HEK293 (cell line): ENCODE measurements around the gene CDC42SE2.

Experiments used
- CTCF ChIA-PET: fragments of 350-600 bp; formaldehyde crosslinking; extraction: SDS; loops from one replicate; lab custom pipeline; 2021; ENCODE audit warnings: antibody characterized with exemption; lab: Yijun Ruan, JAX
- POLR2A ChIA-PET: fragments of 300-600 bp; formaldehyde crosslinking; extraction: SDS; loops from one replicate; lab custom pipeline; 2020; ENCODE audit warnings: antibody characterized with exemption, inconsistent platforms; lab: Yijun Ruan, JAX
- H3K27ac ChIP-seq: fragments of 200-500 bp; sonication (Bioruptor generic); 2 replicates; pipeline ENCODE4 v1.5.1; 2014; ENCODE audit warnings: low read depth, low read length, control low read depth, inconsistent platforms; ENCODE audit errors: extremely low read depth
- H3K36me3 ChIP-seq, 2 experiments: fragments of 200-500 bp in 1 of 2; sonication (Bioruptor generic) in 1 of 2; 1 replicate in 1 of 2; 2 replicates in 1 of 2; pipeline ENCODE4 v1.5.1; 2014 to 2017; ENCODE audit warnings: inconsistent platforms in 2 of 2, low read length in 2 of 2; ENCODE audit not compliant: control insufficient read depth in 2 of 2, insufficient read depth in 1 of 2
- H3K4me1 ChIP-seq: fragments of 200-500 bp; sonication (Bioruptor generic); 2 replicates; pipeline ENCODE4 v1.5.1; 2014; ENCODE audit warnings: mild to moderate bottlenecking, low read length, inconsistent platforms; ENCODE audit not compliant: control insufficient read depth, insufficient read depth
- H3K4me3 ChIP-seq: 2 replicates; pipeline ENCODE4 v1.5.1; 2011; ENCODE audit warnings: low read depth, mild to moderate bottlenecking, control low read depth, low read length, moderate library complexity
- H3K9me3 ChIP-seq: fragments of 200-500 bp; sonication (Bioruptor generic); 2 replicates; pipeline ENCODE4 v1.5.1; 2014; ENCODE audit warnings: low read depth, low read length, inconsistent platforms; ENCODE audit not compliant: control insufficient read depth, insufficient read depth
- BCL11A ChIP-seq: fragments of 450-650 bp; formaldehyde crosslinking; IDR thresholded peaks from 2 replicates; pipeline ENCODE4 v1.5.1; 2016; ENCODE audit warnings: low read depth, missing biosample characterization, missing genetic modification characterization
- FEZF1 ChIP-seq: fragments of 450-650 bp; formaldehyde crosslinking; IDR thresholded peaks from 2 replicates; pipeline ENCODE4 v1.5.1; 2016; ENCODE audit warnings: missing biosample characterization, missing genetic modification characterization
- OSR2 ChIP-seq: fragments of 450-650 bp; formaldehyde crosslinking; IDR thresholded peaks from 2 replicates; pipeline ENCODE4 v1.5.1; 2016; ENCODE audit warnings: missing biosample characterization, missing genetic modification characterization
- OVOL3 ChIP-seq: fragments of 450-650 bp; formaldehyde crosslinking; IDR thresholded peaks from 2 replicates; pipeline ENCODE4 v1.5.1; 2016; ENCODE audit warnings: missing biosample characterization, missing genetic modification characterization
- PRDM6 ChIP-seq: fragments of 450-650 bp; formaldehyde crosslinking; IDR thresholded peaks from 2 replicates; pipeline ENCODE4 v1.5.1; 2017; ENCODE audit warnings: missing biosample characterization, missing genetic modification characterization
- WT1 ChIP-seq: fragments of 450-650 bp; formaldehyde crosslinking; IDR thresholded peaks from 2 replicates; pipeline ENCODE4 v1.5.1; 2016; ENCODE audit warnings: missing biosample characterization, missing genetic modification characterization
- ZEB2 ChIP-seq: fragments of 450-650 bp; formaldehyde crosslinking; IDR thresholded peaks from 2 replicates; pipeline ENCODE4 v1.5.1; 2016; ENCODE audit warnings: missing biosample characterization, missing genetic modification characterization
- ZFP41 ChIP-seq: fragments of 450-650 bp; formaldehyde crosslinking; IDR thresholded peaks from 2 replicates; pipeline ENCODE4 v1.5.1; 2016; ENCODE audit warnings: missing biosample characterization, missing genetic modification characterization, borderline replicate concordance
- ZNF155 ChIP-seq: fragments of 450-650 bp; formaldehyde crosslinking; IDR thresholded peaks from 2 replicates; pipeline ENCODE4 v1.5.1; 2016; ENCODE audit warnings: missing biosample characterization, missing genetic modification characterization
- ZNF184 ChIP-seq: fragments of 450-650 bp; IDR thresholded peaks from 2 replicates; pipeline ENCODE4 v1.5.1; 2018; ENCODE audit warnings: missing biosample characterization, mild to moderate bottlenecking, missing genetic modification characterization
- ZNF223 ChIP-seq: fragments of 450-650 bp; formaldehyde crosslinking; IDR thresholded peaks from 2 replicates; pipeline ENCODE4 v1.5.1; 2016; ENCODE audit warnings: missing biosample characterization, missing genetic modification characterization
- ZNF23 ChIP-seq: fragments of 450-650 bp; formaldehyde crosslinking; IDR thresholded peaks from 2 replicates; pipeline ENCODE4 v1.5.1; 2016; ENCODE audit warnings: missing biosample characterization, missing genetic modification characterization, borderline replicate concordance
- ZNF639 ChIP-seq: fragments of 450-650 bp; formaldehyde crosslinking; IDR thresholded peaks from 2 replicates; pipeline ENCODE4 v1.5.1; 2016; ENCODE audit warnings: missing biosample characterization, missing genetic modification characterization
- ZNF660 ChIP-seq: fragments of 450-650 bp; IDR thresholded peaks from 2 replicates; pipeline ENCODE4 v1.5.1; 2018; ENCODE audit warnings: missing biosample characterization, mild to moderate bottlenecking, missing genetic modification characterization
- ZNF747 ChIP-seq: fragments of 450-650 bp; formaldehyde crosslinking; IDR thresholded peaks from 2 replicates; pipeline ENCODE4 v1.5.1; 2016; ENCODE audit warnings: missing biosample characterization, missing genetic modification characterization
- ZNF830 ChIP-seq: fragments of 450-650 bp; IDR thresholded peaks from 2 replicates; pipeline ENCODE4 v1.5.0; 2018; ENCODE audit warnings: missing biosample characterization, missing genetic modification characterization, low read depth, mild to moderate bottlenecking, moderate library complexity
- ZXDB ChIP-seq: fragments of 450-650 bp; formaldehyde crosslinking; IDR thresholded peaks from 2 replicates; pipeline ENCODE4 v1.5.1; 2016; ENCODE audit warnings: missing biosample characterization, missing genetic modification characterization
- TF ChIP-seq, protein P1 (sequence below): fragments of 450-650 bp; formaldehyde crosslinking; IDR thresholded peaks from 2 replicates; pipeline ENCODE4 v1.5.1; 2017; ENCODE audit warnings: missing biosample characterization, missing genetic modification characterization
- TF ChIP-seq, protein P2 (sequence below): fragments of 450-650 bp; formaldehyde crosslinking; IDR thresholded peaks from 2 replicates; pipeline ENCODE4 v1.5.1; 2016; ENCODE audit warnings: missing biosample characterization, missing genetic modification characterization
- TF ChIP-seq, protein P3 (sequence below): fragments of 450-650 bp; IDR thresholded peaks from 2 replicates; pipeline ENCODE4 v1.5.1; 2018; ENCODE audit warnings: missing biosample characterization, mild to moderate bottlenecking, missing genetic modification characterization
- TF ChIP-seq, protein P4 (sequence below): fragments of 450-650 bp; formaldehyde crosslinking; IDR thresholded peaks from 2 replicates; pipeline ENCODE4 v1.5.1; 2016; ENCODE audit warnings: missing biosample characterization, missing genetic modification characterization
- TF ChIP-seq, protein P5 (sequence below): fragments of 450-650 bp; formaldehyde crosslinking; IDR thresholded peaks from 2 replicates; pipeline ENCODE4 v1.5.1; 2016; ENCODE audit warnings: missing biosample characterization, missing genetic modification characterization

CDC42SE2 gene

DNA sequence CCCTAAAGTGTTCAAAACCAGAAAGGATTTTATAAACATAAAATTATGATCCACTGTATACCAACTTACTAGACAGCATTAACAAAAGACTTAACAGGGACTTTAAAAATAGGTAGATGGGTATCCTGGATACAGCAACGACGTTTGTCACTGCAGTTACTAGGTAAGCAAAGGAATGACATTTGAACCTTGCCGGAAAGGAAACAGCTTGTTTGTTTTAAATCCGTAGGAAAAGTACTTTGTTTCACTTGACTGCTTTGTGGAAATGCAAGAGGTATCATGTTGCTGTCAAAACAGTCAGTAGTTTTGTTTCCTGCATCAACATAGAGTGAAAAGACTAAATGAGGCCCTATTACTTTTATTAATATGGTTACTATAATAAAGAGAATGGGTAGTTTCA is 122.9 kb downstream of the CDC42SE2 start (continued):
- TF ChIP-seq, protein P1, sequence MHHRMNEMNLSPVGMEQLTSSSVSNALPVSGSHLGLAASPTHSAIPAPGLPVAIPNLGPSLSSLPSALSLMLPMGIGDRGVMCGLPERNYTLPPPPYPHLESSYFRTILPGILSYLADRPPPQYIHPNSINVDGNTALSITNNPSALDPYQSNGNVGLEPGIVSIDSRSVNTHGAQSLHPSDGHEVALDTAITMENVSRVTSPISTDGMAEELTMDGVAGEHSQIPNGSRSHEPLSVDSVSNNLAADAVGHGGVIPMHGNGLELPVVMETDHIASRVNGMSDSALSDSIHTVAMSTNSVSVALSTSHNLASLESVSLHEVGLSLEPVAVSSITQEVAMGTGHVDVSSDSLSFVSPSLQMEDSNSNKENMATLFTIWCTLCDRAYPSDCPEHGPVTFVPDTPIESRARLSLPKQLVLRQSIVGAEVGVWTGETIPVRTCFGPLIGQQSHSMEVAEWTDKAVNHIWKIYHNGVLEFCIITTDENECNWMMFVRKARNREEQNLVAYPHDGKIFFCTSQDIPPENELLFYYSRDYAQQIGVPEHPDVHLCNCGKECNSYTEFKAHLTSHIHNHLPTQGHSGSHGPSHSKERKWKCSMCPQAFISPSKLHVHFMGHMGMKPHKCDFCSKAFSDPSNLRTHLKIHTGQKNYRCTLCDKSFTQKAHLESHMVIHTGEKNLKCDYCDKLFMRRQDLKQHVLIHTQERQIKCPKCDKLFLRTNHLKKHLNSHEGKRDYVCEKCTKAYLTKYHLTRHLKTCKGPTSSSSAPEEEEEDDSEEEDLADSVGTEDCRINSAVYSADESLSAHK = peak; percentile 50; the same call in 1 of the 2 replicates
- TF ChIP-seq, protein P2, sequence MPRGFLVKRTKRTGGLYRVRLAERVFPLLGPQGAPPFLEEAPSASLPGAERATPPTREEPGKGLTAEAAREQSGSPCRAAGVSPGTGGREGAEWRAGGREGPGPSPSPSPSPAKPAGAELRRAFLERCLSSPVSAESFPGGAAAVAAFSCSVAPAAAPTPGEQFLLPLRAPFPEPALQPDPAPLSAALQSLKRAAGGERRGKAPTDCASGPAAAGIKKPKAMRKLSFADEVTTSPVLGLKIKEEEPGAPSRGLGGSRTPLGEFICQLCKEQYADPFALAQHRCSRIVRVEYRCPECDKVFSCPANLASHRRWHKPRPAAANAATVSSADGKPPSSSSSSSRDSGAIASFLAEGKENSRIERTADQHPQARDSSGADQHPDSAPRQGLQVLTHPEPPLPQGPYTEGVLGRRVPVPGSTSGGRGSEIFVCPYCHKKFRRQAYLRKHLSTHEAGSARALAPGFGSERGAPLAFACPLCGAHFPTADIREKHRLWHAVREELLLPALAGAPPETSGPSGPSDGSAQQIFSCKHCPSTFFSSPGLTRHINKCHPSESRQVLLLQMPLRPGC = peak; percentile 37; the same call in 1 of the 2 replicates
- TF ChIP-seq OVOL3 (tag by site-specific recombination) (peak; percentile 54; the same call in 1 of the 2 replicates), ZNF830 (tag by site-specific recombination) (no peak), BCL11A (tag by site-specific recombination) (peak; percentile 54; the same call in 1 of the 2 replicates), ZNF223 (tag by site-specific recombination) (no peak), PRDM6 (peak; percentile 96), ZNF660 (tag by site-specific recombination) (no peak), OSR2 (tag by site-specific recombination) (peak; percentile 90), ZEB2 (tag by site-specific recombination) (peak; percentile 27; the same call in 1 of the 2 replicates), FEZF1 (tag by site-specific recombination) (peak; percentile 76), ZNF184 (tag by site-specific recombination) (0 out of 2 replicates have a peak, but pooled peaks have one; percentile 32)
- TF ChIP-seq, protein P3, sequence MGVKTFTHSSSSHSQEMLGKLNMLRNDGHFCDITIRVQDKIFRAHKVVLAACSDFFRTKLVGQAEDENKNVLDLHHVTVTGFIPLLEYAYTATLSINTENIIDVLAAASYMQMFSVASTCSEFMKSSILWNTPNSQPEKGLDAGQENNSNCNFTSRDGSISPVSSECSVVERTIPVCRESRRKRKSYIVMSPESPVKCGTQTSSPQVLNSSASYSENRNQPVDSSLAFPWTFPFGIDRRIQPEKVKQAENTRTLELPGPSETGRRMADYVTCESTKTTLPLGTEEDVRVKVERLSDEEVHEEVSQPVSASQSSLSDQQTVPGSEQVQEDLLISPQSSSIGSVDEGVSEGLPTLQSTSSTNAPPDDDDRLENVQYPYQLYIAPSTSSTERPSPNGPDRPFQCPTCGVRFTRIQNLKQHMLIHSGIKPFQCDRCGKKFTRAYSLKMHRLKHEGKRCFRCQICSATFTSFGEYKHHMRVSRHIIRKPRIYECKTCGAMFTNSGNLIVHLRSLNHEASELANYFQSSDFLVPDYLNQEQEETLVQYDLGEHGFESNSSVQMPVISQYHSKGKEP (tag by site-specific recombination) = peak; percentile 92
- TF ChIP-seq, protein P4, sequence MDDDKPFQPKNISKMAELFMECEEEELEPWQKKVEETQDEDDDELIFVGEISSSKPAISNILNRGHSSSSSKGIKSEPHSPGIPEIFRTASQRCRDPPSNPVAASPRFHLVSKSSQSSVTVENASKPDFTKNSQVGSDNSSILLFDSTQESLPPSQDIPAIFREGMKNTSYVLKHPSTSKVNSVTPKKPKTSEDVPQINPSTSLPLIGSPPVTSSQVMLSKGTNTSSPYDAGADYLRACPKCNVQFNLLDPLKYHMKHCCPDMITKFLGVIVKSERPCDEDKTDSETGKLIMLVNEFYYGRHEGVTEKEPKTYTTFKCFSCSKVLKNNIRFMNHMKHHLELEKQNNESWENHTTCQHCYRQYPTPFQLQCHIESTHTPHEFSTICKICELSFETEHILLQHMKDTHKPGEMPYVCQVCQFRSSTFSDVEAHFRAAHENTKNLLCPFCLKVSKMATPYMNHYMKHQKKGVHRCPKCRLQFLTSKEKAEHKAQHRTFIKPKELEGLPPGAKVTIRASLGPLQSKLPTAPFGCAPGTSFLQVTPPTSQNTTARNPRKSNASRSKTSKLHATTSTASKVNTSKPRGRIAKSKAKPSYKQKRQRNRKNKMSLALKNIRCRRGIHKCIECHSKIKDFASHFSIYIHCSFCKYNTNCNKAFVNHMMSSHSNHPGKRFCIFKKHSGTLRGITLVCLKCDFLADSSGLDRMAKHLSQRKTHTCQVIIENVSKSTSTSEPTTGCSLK (tag by site-specific recombination) = no peak
- TF ChIP-seq, protein P5, sequence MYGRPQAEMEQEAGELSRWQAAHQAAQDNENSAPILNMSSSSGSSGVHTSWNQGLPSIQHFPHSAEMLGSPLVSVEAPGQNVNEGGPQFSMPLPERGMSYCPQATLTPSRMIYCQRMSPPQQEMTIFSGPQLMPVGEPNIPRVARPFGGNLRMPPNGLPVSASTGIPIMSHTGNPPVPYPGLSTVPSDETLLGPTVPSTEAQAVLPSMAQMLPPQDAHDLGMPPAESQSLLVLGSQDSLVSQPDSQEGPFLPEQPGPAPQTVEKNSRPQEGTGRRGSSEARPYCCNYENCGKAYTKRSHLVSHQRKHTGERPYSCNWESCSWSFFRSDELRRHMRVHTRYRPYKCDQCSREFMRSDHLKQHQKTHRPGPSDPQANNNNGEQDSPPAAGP (tag by site-specific recombination) = 0 out of 2 replicates have a peak, but pooled peaks have one; percentile 28

DNA sequence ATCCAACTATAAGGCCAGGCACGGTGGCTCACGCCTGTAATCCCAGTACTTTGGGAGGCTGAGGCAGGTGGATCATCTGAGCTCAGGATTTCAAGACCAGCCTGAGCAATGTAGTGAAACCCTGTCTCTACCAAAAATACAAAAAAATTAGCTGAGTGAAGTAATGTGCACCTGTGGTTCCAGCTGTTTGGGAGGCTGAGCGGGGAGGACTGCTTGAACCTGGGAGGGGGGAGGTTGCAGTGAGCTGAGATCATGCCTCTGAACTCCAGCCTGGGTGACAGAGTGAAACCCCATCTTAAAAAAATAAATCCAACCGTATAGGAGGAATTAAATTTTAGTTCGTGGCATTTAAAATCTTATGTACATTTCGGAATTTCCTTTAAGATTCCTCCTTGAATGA is 123.4 kb downstream of the CDC42SE2 start:
- H3K36me3 ChIP-seq = peaks cover 0 to 9% of the 10 kb centered on the region in 2 experiments; a peak in 2 of 3 replicates
- H3K4me1 ChIP-seq = peaks cover 13% of the 10 kb centered on the region
- POLR2A ChIA-PET = interaction anchor here (1.4 kb wide), 1 partner anchor 124 kb away, joined by 3 read pairs; the partner anchor contains the start of gene CDC42SE2
- no peak for TF ChIP-seq ZNF747 (tag by site-specific recombination)
- no peak for TF ChIP-seq ZNF155
- no peak for TF ChIP-seq ZFP41 (tag by site-specific recombination)
- TF ChIP-seq ZXDB = no peak
- TF ChIP-seq WT1 (tag by site-specific recombination) = peak; percentile 51
- no peak for TF ChIP-seq ZNF23 (tag by site-specific recombination)
- no peak for TF ChIP-seq ZNF639 (tag by site-specific recombination)
- no peaks in the 10 kb centered on the region for H3K9me3 ChIP-seq
- CTCF ChIA-PET = interaction anchor here (0.6 to 0.7 kb wide), 2 partner anchors 171 to 520 kb away, joined by 3 read pairs; no protein-coding TSS in a partner anchor
- no peak overlapping the region for H3K27ac ChIP-seq
- no peak overlapping the region for H3K4me3 ChIP-seq
